OCI-LY7 (cell line): ENCODE measurements around the gene PKD1L1.

Experiments
- EZH2phosphoT487 ChIP-seq: fragments of 200-600 bp; sonication (generic); IDR thresholded peaks from 2 replicates; pipeline ENCODE4 v1.6.1; 2018; ENCODE audit warnings: low read depth, borderline replicate concordance, mild to moderate bottlenecking, mixed run types, antibody characterized with exemption, low read length, moderate library complexity, mixed read lengths
- TF ChIP-seq, protein P1 (sequence below): fragments of 200-600 bp; sonication (generic); conservative IDR thresholded peaks from 2 replicates; pipeline ENCODE4 v1.5.1; 2014; ENCODE audit warnings: mild to moderate bottlenecking, antibody characterized with exemption, low read length, moderate library complexity, mixed read lengths

DNA sequence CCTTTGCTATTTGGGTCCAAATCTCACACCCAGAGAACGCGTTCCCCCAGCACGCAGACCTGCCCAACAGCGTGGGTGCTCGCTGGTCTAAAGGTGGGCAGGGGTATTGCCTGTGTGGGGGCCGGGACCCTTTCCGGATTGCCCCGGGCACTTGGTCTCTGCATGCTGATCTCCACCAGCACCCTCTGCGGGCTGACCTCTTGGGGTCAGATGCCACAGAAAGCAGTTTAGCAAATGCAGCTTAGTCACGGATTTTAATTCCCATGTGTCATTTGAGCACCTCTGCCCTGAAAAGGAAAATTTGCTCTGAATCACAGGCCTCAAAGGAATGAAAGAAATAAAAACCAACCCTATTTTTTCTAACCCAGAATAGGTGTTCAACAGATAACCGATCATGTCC lies 46.7 kb downstream of the PKD1L1 start:
- TF ChIP-seq, protein P1, sequence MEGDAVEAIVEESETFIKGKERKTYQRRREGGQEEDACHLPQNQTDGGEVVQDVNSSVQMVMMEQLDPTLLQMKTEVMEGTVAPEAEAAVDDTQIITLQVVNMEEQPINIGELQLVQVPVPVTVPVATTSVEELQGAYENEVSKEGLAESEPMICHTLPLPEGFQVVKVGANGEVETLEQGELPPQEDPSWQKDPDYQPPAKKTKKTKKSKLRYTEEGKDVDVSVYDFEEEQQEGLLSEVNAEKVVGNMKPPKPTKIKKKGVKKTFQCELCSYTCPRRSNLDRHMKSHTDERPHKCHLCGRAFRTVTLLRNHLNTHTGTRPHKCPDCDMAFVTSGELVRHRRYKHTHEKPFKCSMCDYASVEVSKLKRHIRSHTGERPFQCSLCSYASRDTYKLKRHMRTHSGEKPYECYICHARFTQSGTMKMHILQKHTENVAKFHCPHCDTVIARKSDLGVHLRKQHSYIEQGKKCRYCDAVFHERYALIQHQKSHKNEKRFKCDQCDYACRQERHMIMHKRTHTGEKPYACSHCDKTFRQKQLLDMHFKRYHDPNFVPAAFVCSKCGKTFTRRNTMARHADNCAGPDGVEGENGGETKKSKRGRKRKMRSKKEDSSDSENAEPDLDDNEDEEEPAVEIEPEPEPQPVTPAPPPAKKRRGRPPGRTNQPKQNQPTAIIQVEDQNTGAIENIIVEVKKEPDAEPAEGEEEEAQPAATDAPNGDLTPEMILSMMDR: no peak
- TF ChIP-seq EZH2phosphoT487: no peak
